Measurements from ENCODE around the gene ARHGAP18.

DNA sequence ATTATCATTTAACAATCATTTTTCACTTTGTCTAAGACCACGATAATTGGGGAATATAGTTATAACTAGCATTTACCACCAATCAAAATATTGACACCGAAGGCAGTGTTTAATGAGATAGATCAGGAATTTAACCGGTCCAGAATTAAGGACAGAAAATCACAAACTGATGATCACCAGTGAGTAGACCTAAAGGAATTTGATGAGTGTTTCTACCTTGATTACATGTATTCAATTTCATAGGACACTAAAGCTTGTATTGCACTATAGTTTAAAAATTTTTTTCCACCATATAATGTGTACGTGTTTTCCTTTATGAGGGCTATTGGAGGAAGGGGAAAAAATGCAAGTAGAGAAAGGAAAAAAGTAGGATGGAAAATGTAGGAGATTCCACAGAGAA lies 22.6 kb upstream of the ARHGAP18 start:
- TF ChIP-seq, protein P1, sequence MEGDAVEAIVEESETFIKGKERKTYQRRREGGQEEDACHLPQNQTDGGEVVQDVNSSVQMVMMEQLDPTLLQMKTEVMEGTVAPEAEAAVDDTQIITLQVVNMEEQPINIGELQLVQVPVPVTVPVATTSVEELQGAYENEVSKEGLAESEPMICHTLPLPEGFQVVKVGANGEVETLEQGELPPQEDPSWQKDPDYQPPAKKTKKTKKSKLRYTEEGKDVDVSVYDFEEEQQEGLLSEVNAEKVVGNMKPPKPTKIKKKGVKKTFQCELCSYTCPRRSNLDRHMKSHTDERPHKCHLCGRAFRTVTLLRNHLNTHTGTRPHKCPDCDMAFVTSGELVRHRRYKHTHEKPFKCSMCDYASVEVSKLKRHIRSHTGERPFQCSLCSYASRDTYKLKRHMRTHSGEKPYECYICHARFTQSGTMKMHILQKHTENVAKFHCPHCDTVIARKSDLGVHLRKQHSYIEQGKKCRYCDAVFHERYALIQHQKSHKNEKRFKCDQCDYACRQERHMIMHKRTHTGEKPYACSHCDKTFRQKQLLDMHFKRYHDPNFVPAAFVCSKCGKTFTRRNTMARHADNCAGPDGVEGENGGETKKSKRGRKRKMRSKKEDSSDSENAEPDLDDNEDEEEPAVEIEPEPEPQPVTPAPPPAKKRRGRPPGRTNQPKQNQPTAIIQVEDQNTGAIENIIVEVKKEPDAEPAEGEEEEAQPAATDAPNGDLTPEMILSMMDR (IDR thresholded peaks at IDR 0.05): no peak
- no peak for TF ChIP-seq POLR2A (IDR thresholded peaks at IDR 0.05)

All from lower leg skin (tissue), 3 donors.